GM21737 (cell line): ENCODE data around the gene LPAR2.
"Not testable (repeated sequence)": the region's sequence is repeated elsewhere in the genome, so short reads cannot be mapped to it uniquely, and the experiment has no call there.

Experiments used
- ATAC-seq: cut with Tn5 transposase; IDR thresholded peaks from one replicate; pipeline ENCODE4 v1.9.1; 2021; ENCODE audit warnings: mild to moderate bottlenecking, moderate library complexity; ENCODE audit not compliant: unreplicated experiment

The LPAR2 gene

DNA sequence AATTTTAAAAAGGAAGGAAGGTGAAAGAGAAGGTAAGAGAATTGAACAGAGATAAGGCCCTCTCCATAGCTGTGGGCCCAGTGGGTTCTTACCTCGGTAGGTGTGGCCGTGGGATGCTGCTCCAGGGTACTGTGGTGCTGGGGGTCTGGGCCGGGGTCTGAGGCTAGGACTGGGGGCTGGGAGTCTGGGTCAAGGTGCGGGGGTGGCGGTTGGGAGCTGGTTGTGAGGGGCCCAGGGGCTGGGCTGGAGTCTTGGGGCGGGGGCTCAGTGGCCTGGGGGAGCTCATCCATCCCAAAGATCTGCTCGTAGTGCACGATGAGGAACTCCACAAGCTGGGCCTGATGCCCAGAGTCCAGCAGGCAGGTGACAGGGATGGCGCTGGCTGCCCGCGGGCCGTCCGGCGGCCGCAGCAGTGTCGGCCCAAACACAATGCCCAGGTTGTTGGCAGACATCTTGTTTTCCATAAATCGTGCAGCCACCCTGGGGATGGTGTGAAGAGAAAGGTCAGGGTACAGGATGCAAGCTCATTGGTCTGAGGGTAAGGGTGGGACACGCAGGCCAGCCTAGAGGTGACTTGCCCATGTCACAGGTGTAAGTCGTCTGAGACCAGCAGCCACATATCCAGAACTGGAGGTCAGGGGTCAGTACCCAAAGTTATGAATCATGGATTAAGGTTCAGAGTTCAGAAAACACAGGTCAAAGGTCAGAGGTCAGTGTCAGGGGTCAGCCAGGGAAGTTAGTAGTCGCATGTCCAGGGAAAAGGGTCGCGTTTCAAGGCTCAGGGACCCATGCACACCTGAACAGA, 5.9 kb upstream of the LPAR2 start:
- no peak for ATAC-seq

DNA sequence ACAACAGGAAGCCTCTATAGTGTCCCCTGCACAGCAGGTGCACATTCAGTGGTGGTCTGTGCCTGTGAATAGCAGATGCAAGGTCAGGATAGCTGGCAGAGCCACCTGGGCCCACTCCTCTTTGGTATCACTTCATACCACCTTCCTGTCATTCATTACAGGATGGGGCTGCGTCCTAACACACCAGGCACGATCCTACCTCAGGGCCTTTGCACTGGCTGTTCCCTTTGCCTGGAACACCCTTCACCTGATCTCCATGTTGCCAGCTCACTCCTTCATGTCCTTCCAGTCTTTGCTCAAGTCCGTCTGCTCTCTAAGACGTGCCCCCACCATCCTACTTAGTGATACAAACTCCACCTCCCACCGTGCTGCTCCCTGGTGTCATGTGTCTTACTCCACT, 4.6 kb upstream of the LPAR2 start:
- ATAC-seq = no peak

DNA sequence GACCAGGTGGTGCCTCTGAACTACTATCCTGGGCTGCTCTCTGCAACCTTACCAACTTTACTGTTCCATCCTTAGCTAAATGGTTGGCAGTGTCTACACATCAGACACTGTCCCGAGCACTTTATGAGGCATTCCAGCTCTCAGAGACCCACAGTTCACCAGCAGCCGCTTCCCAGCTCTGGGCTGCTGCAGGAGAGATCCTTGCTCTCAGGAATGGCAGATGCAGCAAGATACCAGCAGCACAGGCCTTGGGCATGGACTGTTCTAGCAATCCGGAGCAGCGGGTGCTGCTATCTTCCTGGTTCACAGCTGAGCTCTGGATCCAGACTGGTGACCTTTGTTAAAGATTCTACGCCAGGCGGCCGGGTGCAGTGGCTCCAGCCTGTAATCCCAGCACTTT, 3.3 kb upstream of the LPAR2 start:
- no peak for ATAC-seq

GRCh38 chr19:19630426-19630825, 2.4 kb upstream of the LPAR2 start:
- ATAC-seq = no peak

DNA sequence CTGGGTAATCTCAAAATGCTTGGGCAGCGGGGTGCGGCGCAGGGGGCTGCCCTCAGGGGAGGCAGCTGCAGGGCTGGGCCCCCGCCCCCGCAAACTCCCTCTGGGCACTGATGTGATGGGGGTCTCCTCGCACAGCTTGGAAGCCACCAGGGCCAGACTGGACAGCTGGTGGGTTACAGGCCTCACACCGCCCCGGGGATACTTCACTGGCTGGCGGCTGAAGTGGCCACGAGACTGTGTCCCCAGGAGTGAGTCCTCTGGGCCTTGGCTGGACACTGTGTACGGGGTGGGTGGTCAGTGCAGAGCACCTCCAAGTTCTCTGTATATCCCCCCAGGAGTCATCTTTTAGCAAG, 2.0 kb upstream of the LPAR2 start:
- no peak for ATAC-seq

DNA sequence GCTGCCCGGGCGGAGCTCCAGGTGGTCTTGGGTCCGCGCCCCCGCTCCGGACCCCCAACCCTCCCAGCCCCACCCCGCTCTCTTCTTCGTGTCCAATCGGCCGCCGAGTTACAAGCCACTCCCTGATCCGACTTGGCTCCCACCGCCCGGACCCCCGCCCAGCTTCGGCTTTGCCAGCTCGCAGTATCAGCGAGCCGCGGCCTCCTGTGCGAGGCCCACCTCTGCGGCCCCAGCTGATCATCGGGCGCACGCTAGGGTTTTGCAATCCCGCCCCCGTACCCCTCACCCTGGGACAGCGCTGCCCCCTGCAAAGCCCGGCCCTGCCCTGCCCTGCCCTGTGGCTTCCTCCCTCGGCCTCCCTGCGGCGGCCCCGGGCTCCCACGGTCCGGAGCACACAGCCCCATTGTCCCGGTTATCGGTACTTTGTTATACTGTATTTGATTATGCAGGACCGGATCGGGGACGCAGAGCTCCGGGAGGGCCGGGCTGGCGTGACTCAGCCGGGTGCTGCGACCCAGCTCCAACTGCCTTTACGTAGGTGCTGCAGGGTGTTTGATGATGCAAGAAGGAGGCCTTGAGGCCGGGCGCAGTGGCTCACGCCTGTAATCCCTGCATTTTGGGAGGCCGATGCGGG, 598 bp upstream of the LPAR2 start:
- peak; percentile 8 for ATAC-seq

GRCh38 chr19:19626516-19627472, 1.2 kb downstream of the LPAR2 start:
- no peak for ATAC-seq

- ATAC-seq = no peak
Measured at GRCh38 chr19:19624032-19624570, 3.9 kb downstream of the LPAR2 start.

- no peak for ATAC-seq
Measured at GRCh38 chr19:19623383-19623782, 4.6 kb downstream of the LPAR2 start.

- no peak for ATAC-seq
Measured at GRCh38 chr19:19619849-19620210, 8.2 kb downstream of the LPAR2 start.

- no peak for ATAC-seq
Measured at GRCh38 chr19:19619181-19619848, 8.7 kb downstream of the LPAR2 start.

DNA sequence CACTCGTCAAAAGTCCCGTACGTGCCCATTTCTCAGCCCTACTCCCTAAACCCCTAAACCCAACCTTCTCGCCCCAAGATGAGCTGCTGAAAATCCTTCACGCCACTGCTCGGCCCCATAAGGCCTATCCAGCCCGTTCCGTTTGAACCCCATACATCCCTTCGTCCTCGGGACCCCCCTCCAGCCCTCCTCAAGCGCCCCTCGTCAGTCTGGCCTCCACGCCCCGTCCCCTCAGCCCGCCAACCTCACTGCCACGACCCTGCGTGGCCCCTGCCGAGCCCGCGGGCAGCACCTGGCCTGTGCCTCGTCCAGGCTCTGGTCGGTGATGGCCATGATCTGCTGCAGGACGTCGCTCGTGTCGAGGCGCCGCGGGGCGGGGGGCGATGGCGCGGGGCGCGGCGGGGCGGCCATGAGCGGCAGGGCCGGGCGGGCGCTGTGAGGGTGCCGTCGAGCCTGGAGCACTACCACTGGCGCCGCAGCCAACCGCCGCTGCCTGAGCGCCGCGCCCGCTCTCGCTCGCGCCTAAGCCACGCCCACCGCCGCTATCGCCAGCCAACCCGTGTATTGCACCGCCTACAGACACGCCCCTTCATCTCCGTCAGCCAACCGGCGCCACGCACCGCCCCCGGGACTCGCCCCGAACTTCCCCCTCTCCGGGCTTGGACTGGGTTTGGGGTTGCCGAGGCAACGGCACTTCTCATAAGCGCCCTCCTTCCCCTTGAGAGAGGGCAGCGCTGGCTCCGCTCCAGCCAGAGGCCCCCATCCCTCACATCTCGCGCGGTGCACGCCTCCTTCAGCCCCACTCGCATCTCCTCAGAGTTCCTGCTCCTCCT, 9.6 kb downstream of the LPAR2 start, which contains the start of gene PBX4:
Gene PBX4 (minus strand): TSS at position 469 of the 833 bp plus-strand sequence. CDS start 58 bp downstream, at position 411.
- peak; percentile 89 for ATAC-seq

GRCh38 chr19:19615086-19615485, 12.9 kb downstream of the LPAR2 start:
- ATAC-seq = no peak

DNA sequence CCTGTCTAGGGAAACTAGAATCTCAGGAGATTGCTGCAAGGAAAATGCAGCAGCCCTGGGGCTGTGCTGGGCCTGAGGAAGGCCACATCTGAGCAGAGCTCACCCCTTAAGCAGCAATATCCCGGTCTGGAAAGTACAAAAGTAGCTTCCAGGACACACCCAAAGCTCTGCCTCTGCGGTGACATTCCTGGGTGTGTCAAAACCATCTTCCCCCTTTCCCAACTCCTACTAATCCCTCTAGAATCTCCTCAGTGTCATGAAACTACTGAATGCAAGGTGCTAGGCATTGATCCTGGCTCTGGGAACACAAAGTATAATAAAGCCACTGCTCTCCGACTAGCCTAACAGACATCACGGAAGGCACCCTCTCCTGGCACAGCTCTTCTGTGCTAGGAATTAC, 14.5 kb downstream of the LPAR2 start:
- ATAC-seq = no peak

DNA sequence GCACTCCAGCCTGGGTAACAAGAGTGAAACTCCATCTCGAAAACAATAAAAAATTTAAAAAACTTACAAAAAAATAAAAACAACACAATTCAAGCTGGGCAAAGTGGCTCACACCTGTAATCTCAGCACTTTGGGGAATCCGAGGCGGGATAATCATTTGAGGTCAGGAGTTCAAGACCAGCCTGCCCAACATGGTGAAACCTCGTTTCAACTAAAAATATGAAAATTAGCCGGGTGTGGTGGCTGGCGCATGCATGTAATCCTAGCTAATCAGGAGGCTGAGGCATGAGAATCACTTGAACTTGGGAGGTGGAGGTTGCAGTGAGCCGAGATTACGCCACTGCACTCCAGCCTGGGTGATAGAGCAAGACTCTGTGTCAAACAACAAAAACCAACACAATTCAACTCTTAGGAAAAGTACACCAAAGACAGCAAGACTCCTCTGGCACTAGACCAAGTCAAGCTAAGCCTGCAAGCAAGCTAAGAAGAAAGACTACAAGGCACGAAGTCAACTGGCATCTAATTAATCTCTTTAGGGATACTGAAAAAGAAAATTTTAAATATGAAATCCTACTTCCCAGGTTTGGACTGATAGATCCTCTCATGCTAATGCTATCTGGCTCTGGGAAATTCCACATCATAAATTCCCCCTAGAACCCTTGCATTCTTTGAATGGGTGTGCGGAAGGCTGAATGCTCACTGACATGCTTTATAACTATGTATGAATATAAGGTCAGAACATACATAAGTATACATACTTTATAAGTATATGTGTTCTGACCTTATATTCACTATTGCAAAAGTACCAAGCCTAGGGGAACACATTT, 17.4 kb downstream of the LPAR2 start:
- no peak for ATAC-seq

- not testable (repeated sequence) for ATAC-seq
Measured at GRCh38 chr19:19606686-19607085, 21.3 kb downstream of the LPAR2 start.

DNA sequence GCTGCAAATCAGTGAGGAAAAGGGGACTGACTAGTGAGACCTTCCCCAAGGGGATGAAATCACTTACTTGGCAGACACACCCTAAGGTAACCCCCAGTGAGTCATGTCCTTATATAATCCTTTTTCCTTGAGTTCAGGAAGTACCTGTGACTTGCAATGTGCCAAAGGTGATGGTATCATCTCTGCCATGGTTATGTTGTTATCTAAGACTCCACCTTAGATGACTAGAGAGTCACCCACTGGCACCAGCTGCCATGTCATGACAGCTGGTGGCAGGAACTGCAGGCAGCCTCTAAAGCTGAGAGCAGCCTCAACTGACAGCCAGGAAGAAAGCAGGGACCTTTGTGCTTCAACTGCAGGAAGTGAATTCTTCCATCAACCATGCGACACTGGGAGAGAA, 22.0 kb downstream of the LPAR2 start:
- no peak for ATAC-seq

DNA sequence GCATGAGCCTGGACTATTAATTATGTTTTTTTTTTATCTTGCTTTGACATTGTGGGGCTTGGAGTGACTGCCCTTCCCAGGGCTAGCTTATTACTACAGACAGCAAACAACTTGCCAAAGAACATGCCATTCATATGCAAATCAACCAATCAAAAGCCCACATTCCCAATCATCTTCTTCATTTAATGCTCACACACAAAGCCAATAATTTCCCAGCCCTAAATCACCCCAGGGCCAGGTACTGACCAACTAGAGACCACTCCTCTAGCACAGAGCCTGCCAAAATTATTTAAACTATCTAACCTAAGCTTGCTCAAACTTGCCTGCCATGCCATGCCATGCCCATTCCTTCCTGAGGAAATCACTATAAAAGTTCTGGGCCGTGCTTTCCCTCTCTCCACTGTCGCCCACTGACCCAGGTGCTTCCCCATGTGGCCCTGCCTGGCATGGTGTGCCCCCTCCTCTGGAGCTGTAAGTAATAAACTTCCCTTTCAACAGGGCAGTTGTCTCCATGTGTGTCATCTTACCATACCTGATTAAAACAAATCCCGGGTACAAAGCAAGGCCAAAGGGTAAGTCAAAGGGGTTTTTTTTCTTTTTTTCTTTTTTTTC, 25.2 kb downstream of the LPAR2 start:
- no peak for ATAC-seq
